Stimulated activated CD8-positive, alpha-beta memory T cell treated with anti-CD3 and anti-CD28 coated beads, Interleukin-15, amount 100 ng/mL, for 24 hours (primary cell): ENCODE results near the gene DYSF.
A peak's percentile ranks its signal among the peaks of the same experiment; 100 is the strongest.

Experiments used
- DNase-seq: peaks from one replicate; pipeline ENCODE4 v3.0.0-alpha.2; 2020; ENCODE audit warnings: low read depth

DYSF gene

GRCh38 chr2:71502941-71503738, 49.8 kb downstream of the DYSF start:
- DNase-seq: no peak

DNA sequence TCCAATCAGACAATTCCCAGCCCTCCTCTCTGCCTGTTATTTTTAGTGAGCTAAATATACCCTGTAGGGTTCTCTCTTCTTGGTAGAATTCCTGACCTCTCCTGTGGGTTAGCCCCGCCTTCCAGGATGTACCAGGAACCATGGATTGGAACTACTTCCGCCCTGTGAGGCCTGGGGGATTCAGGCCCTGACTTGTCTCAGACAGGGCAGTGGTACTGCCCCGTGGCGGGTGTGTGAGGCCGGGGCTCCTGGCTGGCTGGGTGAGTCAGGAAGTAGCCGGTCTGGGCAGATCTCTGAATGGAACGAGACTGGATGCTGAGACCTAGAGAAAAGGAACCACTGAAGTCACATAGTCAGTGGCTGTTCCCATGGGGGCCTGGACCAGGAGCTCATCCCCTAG, 50.5 kb downstream of the DYSF start:
- no peak for DNase-seq

GRCh38 chr2:71504611-71505010, 51.2 kb downstream of the DYSF start:
- no peak for DNase-seq

- no peak for DNase-seq
These were observed 51.9 kb downstream of the DYSF start for GRCh38 chr2:71505086-71505769.

DNA sequence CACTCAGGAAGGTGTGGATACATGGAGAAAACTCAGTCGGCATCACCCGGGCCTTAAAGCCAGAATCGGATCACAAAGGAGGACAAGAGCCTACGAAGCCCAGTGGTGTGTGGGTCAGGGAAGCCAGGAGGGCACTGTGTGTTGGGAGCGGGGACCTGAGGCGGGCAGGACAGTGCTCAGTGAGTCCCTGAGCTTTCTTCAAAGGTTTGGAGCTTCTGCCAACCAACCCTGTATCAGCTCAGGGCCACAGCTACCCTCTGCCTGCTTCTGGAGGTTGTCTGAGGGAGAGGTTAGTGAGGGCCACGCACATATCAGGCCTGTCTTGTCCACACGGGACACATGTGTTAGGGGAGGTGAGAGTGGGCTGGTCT, 52.4 kb downstream of the DYSF start:
- DNase-seq: no peak

- DNase-seq: no peak
These were observed 53.1 kb downstream of the DYSF start for GRCh38 chr2:71506222-71507153.

DNA sequence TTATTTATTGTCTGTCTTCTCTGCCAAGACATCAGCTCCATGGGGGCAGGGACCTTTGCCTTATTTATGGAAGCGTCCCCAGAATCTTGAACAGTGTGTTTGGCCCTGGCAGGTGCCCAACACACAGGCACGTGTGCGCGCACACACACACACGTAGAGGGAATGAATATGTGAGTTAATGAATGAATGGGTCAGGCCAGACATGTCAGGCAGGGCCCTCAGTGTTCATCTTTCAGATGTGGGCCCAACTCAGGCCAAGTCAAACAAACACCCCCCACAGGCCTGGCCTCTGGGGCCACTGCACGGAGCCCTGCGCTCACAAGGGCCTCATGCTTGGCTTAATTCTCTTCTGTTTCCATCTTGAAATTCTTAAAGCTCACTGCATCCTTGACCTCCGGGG, 54.1 kb downstream of the DYSF start:
- DNase-seq: no peak

GRCh38 chr2:71510196-71510807, 56.9 kb downstream of the DYSF start:
- peak; percentile 48 for DNase-seq

- DNase-seq: no peak
These were observed 57.6 kb downstream of the DYSF start for GRCh38 chr2:71510938-71511337.

GRCh38 chr2:71511776-71512175, 58.4 kb downstream of the DYSF start:
- DNase-seq: no peak

DNA sequence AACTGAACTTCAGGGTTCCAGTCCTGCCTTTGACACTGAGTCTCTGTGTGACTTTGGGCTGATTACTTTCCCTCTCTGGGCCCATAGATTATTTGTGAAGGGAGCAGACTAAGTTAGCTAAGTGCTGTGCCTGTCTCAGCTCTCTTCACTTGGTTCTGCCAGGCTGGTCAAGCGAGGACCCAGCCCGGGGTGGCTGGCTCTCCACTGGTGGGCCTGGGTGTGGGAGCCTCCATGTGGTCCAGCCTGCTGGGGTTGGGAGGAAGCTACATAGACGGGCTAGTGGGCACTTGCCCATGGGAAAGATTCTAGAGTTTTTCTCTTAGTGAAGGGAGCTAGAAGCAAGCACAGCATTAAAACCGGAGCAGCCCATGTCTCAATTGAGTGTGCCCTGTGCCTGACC, 59.0 kb downstream of the DYSF start:
- no peak for DNase-seq

DNA sequence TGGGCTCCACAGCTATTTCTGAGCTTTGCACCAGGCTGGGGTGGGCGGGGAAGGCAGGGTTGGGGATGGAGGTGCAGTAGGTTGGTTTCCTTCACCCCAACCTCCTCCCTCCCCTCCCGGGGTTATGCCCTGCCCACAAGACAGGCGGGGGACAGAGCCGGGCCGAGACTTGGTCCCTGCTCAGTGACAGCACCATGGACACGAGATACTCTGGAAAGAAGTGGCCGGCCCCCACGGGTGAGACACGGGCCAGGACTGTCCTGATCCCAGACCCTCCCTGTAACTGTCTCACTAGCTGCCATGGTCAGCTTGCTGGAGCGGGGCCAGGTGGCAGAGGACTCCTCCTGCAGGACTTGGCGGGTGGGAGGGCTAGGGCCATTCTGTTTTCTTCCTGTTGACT, 59.7 kb downstream of the DYSF start:
- no peak for DNase-seq

DNA sequence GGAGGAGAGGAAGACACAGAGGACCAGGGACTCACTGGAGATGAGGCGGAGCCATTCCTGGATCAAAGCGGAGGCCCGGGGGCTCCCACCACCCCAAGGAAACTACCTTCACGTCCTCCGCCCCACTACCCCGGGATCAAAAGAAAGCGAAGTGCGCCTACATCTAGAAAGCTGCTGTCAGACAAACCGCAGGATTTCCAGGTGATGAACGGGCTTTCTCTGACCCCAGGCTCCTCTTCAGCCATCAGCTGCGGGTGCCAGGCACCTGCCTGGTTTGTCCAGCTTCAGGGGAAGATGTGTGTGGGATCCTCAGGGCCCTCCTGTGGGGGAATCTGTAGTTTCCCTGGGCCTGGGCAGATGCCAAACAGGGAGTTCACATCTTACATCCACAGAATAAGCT, 60.4 kb downstream of the DYSF start:
- DNase-seq: no peak

- no peak for DNase-seq
These were observed 63.0 kb downstream of the DYSF start for GRCh38 chr2:71516253-71516888.

GRCh38 chr2:71517851-71518250, 64.5 kb downstream of the DYSF start:
- DNase-seq: no peak

GRCh38 chr2:71521436-71521950, 68.1 kb downstream of the DYSF start:
- DNase-seq: no peak

DNA sequence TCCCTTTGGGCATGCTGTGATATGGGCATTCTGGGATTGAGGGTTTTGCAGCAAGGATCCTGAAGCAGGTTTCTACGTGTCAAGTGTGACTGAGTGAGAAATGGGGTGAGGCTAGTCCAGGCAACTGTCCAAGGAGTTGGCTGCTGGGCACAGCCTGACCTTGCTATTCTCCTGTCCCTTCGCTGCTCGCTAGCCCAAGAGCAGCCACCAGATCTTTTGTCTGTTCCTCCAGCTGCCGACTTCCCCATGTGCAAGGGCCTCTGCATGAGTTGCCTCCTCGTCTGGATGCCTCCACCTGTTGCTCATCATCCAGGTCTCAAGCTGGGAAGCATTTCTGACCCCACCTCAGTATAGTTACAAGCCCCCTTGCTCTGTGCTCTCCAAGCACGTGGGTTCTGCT, 71.1 kb downstream of the DYSF start:
- no peak for DNase-seq

DNA sequence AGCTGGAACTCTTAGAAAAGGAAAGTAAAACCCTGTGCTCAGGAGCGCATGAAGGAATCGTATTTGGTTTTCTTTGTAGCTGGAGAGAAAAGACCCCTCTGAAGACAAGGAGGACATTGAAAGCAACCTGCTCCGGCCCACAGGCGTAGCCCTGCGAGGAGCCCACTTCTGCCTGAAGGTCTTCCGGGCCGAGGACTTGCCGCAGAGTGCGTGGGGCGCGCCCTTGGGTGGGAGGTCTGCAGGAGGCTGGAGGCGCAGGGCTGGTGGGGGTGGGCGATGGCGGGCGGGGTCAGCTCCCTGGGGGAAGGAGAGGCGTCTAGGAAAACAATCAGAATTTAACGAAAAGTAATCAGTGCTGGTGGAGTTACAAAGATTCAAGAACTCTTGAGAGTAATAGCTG, 72.8 kb downstream of the DYSF start:
- DNase-seq: no peak

DNA sequence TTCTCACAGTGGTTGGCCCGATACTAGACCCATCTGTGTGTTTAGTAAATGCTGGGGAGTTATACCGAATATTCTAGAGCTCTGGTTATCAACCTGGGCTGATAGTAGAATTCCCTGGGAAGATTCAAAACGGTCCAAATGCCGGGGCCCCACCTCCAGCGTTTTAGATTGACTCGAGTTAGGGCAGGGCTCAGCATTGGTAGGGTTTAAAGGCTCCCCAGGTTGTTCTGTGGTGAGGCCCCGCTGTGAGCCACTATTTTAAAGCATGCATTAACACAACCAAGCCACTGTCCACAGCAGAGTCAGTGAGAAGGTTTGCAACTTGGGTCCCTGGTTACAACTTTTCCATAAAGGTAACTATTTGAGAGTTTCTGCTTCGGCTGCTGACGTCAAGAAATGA, 73.6 kb downstream of the DYSF start:
- no peak for DNase-seq

DNA sequence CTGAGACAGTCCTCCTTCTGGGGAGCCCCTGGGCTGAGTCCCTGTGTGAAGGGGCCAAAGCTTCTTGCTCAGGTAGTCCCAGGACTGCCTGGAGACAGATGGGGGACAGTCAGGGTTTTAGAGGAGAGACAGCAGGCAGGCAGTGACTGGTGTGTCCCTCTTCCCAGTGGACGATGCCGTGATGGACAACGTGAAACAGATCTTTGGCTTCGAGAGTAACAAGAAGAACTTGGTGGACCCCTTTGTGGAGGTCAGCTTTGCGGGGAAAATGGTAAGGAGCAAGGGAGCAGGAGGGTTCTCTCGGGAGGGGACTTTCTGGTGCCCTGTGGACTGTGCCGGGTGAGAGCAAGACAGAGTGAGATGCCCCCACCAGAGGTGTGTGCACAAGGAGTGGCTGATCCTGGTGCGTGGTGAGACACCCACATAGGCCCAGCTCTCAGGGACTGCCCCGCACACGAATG, 74.8 kb downstream of the DYSF start:
- DNase-seq: no peak

DNA sequence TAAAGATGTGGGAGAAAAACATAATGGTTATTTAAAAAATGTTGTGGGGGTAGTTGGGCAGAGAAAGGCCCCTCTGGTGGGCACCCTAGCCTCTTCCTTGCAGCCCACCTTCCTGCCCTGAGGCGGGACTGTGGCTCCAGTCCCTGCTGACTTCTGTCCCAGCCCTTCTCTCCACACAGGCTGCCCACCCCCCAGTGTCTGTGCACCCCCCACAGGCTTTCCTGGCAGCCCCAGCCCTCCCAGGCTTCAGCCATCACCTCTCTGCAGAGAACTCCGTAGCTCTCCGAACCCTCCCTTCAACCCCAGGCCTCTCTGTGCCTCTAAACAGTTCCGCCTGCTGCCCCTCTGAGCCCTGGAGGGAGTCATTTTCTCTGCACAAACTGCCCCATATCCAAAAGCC, 75.4 kb downstream of the DYSF start:
- no peak for DNase-seq
